Activated naive CD8-positive, alpha-beta T cell treated with anti-CD3 and anti-CD28 coated beads, Interleukin-2, amount 50 U/mL, for 24 hours (primary cell): ENCODE results near the gene FASTKD1.
"Not testable (repeated sequence)": the region's sequence is repeated elsewhere in the genome, so short reads cannot be mapped to it uniquely, and the experiment has no call there.

ENCODE experiments used
- ATAC-seq: fragments of 150-1000 bp; cut with Tn5 transposase; one replicate; pipeline ENCODE4 v1.10.0; 2021
- DNase-seq: peaks from one replicate; pipeline ENCODE4 v3.0.0; 2021
- H3K27ac Mint-ChIP-seq: one replicate; pipeline ENCODE4 v1.8.0; 2021; ENCODE audit warnings: mild to moderate bottlenecking, mixed read lengths
- H3K27me3 Mint-ChIP-seq: one replicate; pipeline ENCODE4 v1.8.0; 2021; ENCODE audit warnings: mixed read lengths
- H3K36me3 Mint-ChIP-seq: one replicate; pipeline ENCODE4 v1.8.0; 2021; ENCODE audit warnings: low read depth, mixed read lengths
- H3K4me1 Mint-ChIP-seq: one replicate; pipeline ENCODE4 v1.8.0; 2021; ENCODE audit warnings: mixed read lengths
- H3K4me3 Mint-ChIP-seq: one replicate; pipeline ENCODE4 v1.8.0; 2021; ENCODE audit warnings: mild to moderate bottlenecking, moderate library complexity, mixed read lengths
- H3K9me3 Mint-ChIP-seq: one replicate; pipeline ENCODE4 v1.8.0; 2021; ENCODE audit warnings: mixed read lengths

FASTKD1 gene

DNA sequence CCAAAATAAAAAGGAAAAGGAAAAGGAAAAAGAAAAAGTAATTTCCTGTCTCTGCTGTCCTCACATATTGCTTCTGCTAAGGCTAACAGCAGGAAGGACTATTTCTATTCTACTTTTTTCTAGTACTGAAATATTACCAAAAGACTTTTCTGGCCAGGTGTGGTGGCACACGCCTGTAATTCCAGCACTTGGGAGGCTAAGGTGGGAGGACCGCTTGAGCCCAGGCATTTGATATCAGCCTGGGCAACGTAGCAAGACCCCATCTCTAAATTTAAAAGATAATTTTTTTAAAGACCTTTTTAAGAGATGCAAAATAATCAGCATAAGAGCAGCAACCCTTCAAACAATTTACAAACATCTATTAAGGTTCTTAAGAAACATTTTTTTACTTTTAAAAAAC lies 31.2 kb downstream of the FASTKD1 start:
- Mint-ChIP-seq H3K4me3 (no peak overlapping the region), H3K27ac (no peak overlapping the region), H3K27me3 (no peaks in the 10 kb centered on the region), H3K36me3 (peaks cover 31% of the 10 kb centered on the region), H3K9me3 (no peaks in the 10 kb centered on the region), H3K4me1 (peaks cover 11% of the 10 kb centered on the region)
- DNase-seq (no peak), ATAC-seq (no peak)

- H3K4me1 Mint-ChIP-seq, result no peaks in the 10 kb centered on the region
- peaks cover 21% of the 10 kb centered on the region for H3K36me3 Mint-ChIP-seq
- H3K9me3 Mint-ChIP-seq, result no peaks in the 10 kb centered on the region
- no peaks in the 10 kb centered on the region for H3K27me3 Mint-ChIP-seq
- H3K27ac Mint-ChIP-seq, result no peak overlapping the region
- no peak overlapping the region for H3K4me3 Mint-ChIP-seq
- no peak for DNase-seq
- ATAC-seq, result no peak
These were observed 33.5 kb downstream of the FASTKD1 start for GRCh38 chr2:169540146-169540545.

GRCh38 chr2:169539460-169539859 lies 34.2 kb downstream of the FASTKD1 start:
- not testable (repeated sequence) for H3K9me3 Mint-ChIP-seq, ATAC-seq, H3K4me1 Mint-ChIP-seq, H3K27ac Mint-ChIP-seq, H3K4me3 Mint-ChIP-seq, DNase-seq, H3K27me3 Mint-ChIP-seq
- peaks cover 20% of the 10 kb centered on the region for H3K36me3 Mint-ChIP-seq

DNA sequence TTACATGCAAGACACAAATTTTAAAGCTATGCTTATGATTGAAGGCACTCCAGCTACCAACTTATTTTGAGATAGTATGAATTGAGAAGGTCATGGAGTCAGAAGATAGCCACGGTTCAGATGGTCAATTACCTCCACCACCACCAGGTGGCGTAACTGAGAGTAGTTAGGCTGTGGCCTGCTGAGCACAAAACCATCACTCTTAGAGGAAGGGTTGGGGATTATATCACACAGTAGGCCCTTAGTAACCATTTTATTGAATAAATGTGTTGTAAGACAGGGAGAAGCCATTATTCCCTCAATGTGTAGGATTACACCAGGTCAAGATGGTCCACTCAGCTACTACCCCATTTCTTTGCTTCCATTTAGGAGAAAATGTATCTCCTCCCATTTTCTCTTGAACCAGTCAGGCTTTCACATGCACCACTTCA lies 45.4 kb downstream of the FASTKD1 start:
- Mint-ChIP-seq H3K36me3 (peaks cover 5% of the 10 kb centered on the region), H3K27me3 (no peaks in the 10 kb centered on the region), H3K9me3 (no peaks in the 10 kb centered on the region), H3K4me3 (no peak overlapping the region), H3K4me1 (no peaks in the 10 kb centered on the region), H3K27ac (no peak overlapping the region)
- ATAC-seq (peak; percentile 80), DNase-seq (peak; percentile 80)

- no peak for DNase-seq
- no peak overlapping the region for H3K27ac Mint-ChIP-seq
- H3K9me3 Mint-ChIP-seq, result no peaks in the 10 kb centered on the region
- H3K4me1 Mint-ChIP-seq, result no peaks in the 10 kb centered on the region
- H3K4me3 Mint-ChIP-seq, result no peak overlapping the region
- ATAC-seq, result no peak
- no peaks in the 10 kb centered on the region for H3K27me3 Mint-ChIP-seq
- H3K36me3 Mint-ChIP-seq, result peaks cover 5% of the 10 kb centered on the region
These were observed 47.2 kb downstream of the FASTKD1 start for GRCh38 chr2:169526451-169526850.

DNA sequence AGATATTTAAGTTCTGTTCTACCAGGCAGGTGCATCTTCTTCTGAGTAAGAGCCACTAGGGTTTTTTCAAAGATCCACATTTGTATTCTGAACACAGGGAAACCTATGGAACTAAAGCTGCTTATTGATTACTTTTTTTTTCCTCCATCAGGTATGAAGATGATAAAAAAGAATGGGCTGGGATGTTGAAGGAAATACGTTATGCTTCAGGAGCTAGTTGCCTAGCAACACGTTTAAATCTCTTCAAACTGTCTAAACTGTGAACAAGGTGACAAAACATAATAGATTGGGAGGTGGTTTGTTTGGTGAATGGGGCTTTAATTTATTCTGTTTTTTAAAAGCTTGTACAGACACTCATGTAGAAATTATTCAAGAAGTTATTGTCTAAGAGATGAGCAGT lies 48.2 kb downstream of the FASTKD1 start:
- no peaks in the 10 kb centered on the region for H3K27me3 Mint-ChIP-seq
- no peaks in the 10 kb centered on the region for H3K4me1 Mint-ChIP-seq
- no peak overlapping the region for H3K27ac Mint-ChIP-seq
- no peak overlapping the region for H3K4me3 Mint-ChIP-seq
- DNase-seq (no peak), ATAC-seq (no peak)
- peaks cover 5% of the 10 kb centered on the region for H3K36me3 Mint-ChIP-seq
- no peaks in the 10 kb centered on the region for H3K9me3 Mint-ChIP-seq

DNA sequence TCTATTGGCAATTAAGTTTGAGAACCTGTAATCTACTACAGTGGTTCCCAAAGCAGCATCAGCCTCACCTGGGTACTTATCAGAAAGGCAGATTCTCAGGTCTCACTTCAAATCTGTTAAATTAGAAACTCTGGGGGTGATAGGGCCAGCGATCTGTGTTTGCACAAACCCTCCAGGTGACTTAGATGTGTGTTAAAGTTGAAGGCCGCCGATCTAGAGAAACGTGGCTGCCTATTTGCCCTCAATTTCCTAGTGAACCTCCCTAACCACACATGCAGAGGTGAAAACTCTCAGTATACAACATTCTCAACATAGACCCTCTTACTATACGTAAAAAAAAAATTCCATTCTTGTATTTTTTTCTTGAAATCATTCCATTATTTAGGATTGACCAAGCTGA lies 50.0 kb downstream of the FASTKD1 start:
- no peaks in the 10 kb centered on the region for H3K27me3 Mint-ChIP-seq
- no peaks in the 10 kb centered on the region for H3K4me1 Mint-ChIP-seq
- no peak overlapping the region for H3K4me3 Mint-ChIP-seq
- DNase-seq, result no peak
- H3K9me3 Mint-ChIP-seq, result no peaks in the 10 kb centered on the region
- no peak for ATAC-seq
- H3K27ac Mint-ChIP-seq, result no peak overlapping the region
- peaks cover 2% of the 10 kb centered on the region for H3K36me3 Mint-ChIP-seq

DNA sequence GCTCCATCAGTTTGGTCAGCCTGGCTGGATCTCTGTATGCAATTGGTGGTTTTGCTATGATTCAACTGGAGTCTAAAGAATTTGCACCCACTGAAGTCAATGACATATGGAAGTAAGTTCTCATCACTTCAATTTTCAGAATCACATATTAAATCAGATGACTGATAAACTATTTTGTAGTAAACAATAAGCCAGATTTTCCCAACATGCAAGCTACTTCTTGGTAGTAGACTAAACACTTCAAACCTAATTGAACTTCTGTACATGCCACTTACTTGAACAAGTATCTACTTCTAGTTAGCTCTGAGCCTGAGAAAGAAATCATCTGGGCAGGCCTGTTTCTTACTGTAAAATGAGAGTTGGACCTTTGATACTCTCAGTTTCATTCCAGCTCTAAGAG lies 52.8 kb downstream of the FASTKD1 start:
- H3K4me3 Mint-ChIP-seq, result no peak overlapping the region
- ATAC-seq (no peak), DNase-seq (no peak)
- H3K36me3 Mint-ChIP-seq, result peaks cover 2% of the 10 kb centered on the region
- H3K27me3 Mint-ChIP-seq, result no peaks in the 10 kb centered on the region
- no peaks in the 10 kb centered on the region for H3K9me3 Mint-ChIP-seq
- no peak overlapping the region for H3K27ac Mint-ChIP-seq
- H3K4me1 Mint-ChIP-seq, result no peaks in the 10 kb centered on the region

- not testable (repeated sequence) for H3K9me3 Mint-ChIP-seq, DNase-seq, H3K27me3 Mint-ChIP-seq, H3K36me3 Mint-ChIP-seq, ATAC-seq, H3K4me1 Mint-ChIP-seq, H3K27ac Mint-ChIP-seq, H3K4me3 Mint-ChIP-seq
These were observed 57.1 kb downstream of the FASTKD1 start for GRCh38 chr2:169516488-169516995.

DNA sequence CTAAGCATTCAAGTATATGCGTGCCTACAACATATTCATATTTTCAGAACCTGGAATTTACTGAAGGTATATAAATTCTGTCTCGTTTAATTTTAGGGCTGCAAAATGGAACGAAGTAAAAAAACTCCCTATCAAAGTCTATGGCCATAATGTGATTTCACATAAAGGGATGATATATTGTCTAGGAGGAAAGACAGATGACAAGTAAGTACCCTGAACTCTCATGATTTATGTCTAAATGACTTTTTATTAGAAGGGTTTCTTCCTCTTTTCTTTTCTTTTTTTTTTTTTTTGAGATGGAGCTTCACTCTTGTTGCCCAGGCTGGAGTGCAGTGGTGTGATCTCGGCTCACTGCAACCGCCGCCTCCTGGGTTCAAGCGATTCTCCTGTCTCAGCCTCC lies 58.9 kb downstream of the FASTKD1 start:
- H3K9me3 Mint-ChIP-seq, H3K27ac Mint-ChIP-seq, H3K36me3 Mint-ChIP-seq, DNase-seq, H3K4me1 Mint-ChIP-seq, H3K4me3 Mint-ChIP-seq, H3K27me3 Mint-ChIP-seq, ATAC-seq: not testable (repeated sequence)

GRCh38 chr2:169513926-169514325 lies 59.7 kb downstream of the FASTKD1 start:
- Mint-ChIP-seq H3K36me3 (no peaks in the 10 kb centered on the region), H3K4me3 (no peak overlapping the region), H3K4me1 (no peaks in the 10 kb centered on the region), H3K9me3 (no peaks in the 10 kb centered on the region), H3K27me3 (no peaks in the 10 kb centered on the region), H3K27ac (no peak overlapping the region)
- ATAC-seq, result no peak
- DNase-seq, result no peak

GRCh38 chr2:169513094-169513493 lies 60.6 kb downstream of the FASTKD1 start:
- ATAC-seq (no peak), DNase-seq (no peak)
- Mint-ChIP-seq H3K36me3 (no peaks in the 10 kb centered on the region), H3K4me3 (no peak overlapping the region), H3K27me3 (no peaks in the 10 kb centered on the region), H3K27ac (no peak overlapping the region), H3K9me3 (no peaks in the 10 kb centered on the region), H3K4me1 (peaks cover under 1% of the 10 kb centered on the region)

DNA sequence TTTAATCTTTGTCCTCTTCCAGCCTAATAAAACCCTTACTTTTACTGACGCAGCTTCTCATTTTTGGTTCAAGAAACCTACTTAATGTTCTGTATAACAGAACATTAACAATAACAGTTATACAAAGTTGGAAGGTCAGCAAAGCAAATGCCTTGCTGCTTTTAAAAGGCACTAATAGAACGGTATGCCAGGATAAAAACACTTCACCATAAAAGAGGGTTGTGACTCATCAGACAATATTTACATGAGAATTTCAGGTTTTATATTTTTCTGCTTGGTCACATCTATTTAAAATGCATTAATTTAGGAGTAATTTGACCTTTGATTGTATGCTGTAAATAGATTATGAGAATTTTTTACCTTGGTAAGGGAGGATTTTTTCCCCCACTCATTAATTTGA lies 61.1 kb downstream of the FASTKD1 start:
- no peaks in the 10 kb centered on the region for H3K27me3 Mint-ChIP-seq
- H3K36me3 Mint-ChIP-seq, result no peaks in the 10 kb centered on the region
- ATAC-seq (no peak), DNase-seq (no peak)
- H3K4me3 Mint-ChIP-seq, result no peak overlapping the region
- no peak overlapping the region for H3K27ac Mint-ChIP-seq
- H3K4me1 Mint-ChIP-seq, result peaks cover 6% of the 10 kb centered on the region
- no peaks in the 10 kb centered on the region for H3K9me3 Mint-ChIP-seq

GRCh38 chr2:169511818-169512217 lies 61.8 kb downstream of the FASTKD1 start:
- Mint-ChIP-seq H3K4me1 (peaks cover 8% of the 10 kb centered on the region), H3K27ac (no peak overlapping the region), H3K27me3 (no peaks in the 10 kb centered on the region), H3K36me3 (no peaks in the 10 kb centered on the region), H3K4me3 (no peak overlapping the region), H3K9me3 (no peaks in the 10 kb centered on the region)
- DNase-seq (no peak), ATAC-seq (no peak)

- Mint-ChIP-seq H3K27ac (no peak overlapping the region), H3K36me3 (no peaks in the 10 kb centered on the region), H3K4me3 (no peak overlapping the region), H3K27me3 (no peaks in the 10 kb centered on the region), H3K9me3 (no peaks in the 10 kb centered on the region), H3K4me1 (peaks cover 8% of the 10 kb centered on the region)
- no peak for ATAC-seq
- no peak for DNase-seq
These were observed 63.2 kb downstream of the FASTKD1 start for GRCh38 chr2:169510496-169510895.

- no peak overlapping the region for H3K27ac Mint-ChIP-seq
- no peak for DNase-seq
- peaks cover 8% of the 10 kb centered on the region for H3K4me1 Mint-ChIP-seq
- H3K9me3 Mint-ChIP-seq, result no peaks in the 10 kb centered on the region
- H3K4me3 Mint-ChIP-seq, result no peak overlapping the region
- no peak for ATAC-seq
- H3K36me3 Mint-ChIP-seq, result no peaks in the 10 kb centered on the region
- no peaks in the 10 kb centered on the region for H3K27me3 Mint-ChIP-seq
These were observed 63.7 kb downstream of the FASTKD1 start for GRCh38 chr2:169509955-169510354.
